Measurements from ENCODE around the gene C2CD5. TPM values are rescaled to one million over a fixed set of nuclear protein-coding genes. Genes with fewer than 3 reads are reported as not detected.

The C2CD5 gene
- total and polyA plus RNA-seq, 8 donors = 34.4 to 98.3 (median 75.6) TPM

- Histone ChIP-seq H3K27me3 (no peaks in the 10 kb centered on the region), H3K9me3 (peaks cover 0 to 4% of the 10 kb centered on the region in 2 donors), H3K4me1 (peaks cover 0 to 9% of the 10 kb centered on the region in 2 donors), H3K4me3 (no peak overlapping the region), H3K36me3 (peaks cover 0 to 38% of the 10 kb centered on the region in 2 donors), H3K27ac (no peak overlapping the region)
- no peak for DNase-seq
- no peak for TF ChIP-seq CTCF (IDR thresholded peaks at IDR 0.05)
- intact Hi-C loops (cut with DNase I) = no loop called here
- ATAC-seq = no peak
Observed at GRCh38 chr12:22532317-22532716, 12.0 kb downstream of the C2CD5 start.

- Histone ChIP-seq H3K4me1 (peaks cover 0 to 4% of the 10 kb centered on the region in 2 donors), H3K36me3 (peaks cover 0 to 50% of the 10 kb centered on the region in 2 donors), H3K9me3 (peaks cover 0 to 4% of the 10 kb centered on the region in 2 donors), H3K27me3 (no peaks in the 10 kb centered on the region), H3K27ac (no peak overlapping the region), H3K4me3 (no peak overlapping the region)
- intact Hi-C loops (cut with DNase I) = no loop called here
- DNase-seq (no peak), ATAC-seq (no peak)
- TF ChIP-seq CTCF (IDR thresholded peaks at IDR 0.05) = no peak
Observed at GRCh38 chr12:22531205-22531604, 13.1 kb downstream of the C2CD5 start.

GRCh38 chr12:22529281-22530060, 14.9 kb downstream of the C2CD5 start:
- Histone ChIP-seq H3K36me3 (peaks cover 0 to 56% of the 10 kb centered on the region in 2 donors), H3K4me1 (no peaks in the 10 kb centered on the region), H3K27ac (no peak overlapping the region), H3K9me3 (peaks cover 0 to 4% of the 10 kb centered on the region in 2 donors), H3K4me3 (no peak overlapping the region), H3K27me3 (no peaks in the 10 kb centered on the region)
- TF ChIP-seq CTCF (IDR thresholded peaks at IDR 0.05) = peak; percentile 33 to 48
- intact Hi-C loops (cut with DNase I) = no loop called here
- DNase-seq (no peak), ATAC-seq (peak; percentile 77)

GRCh38 chr12:22527999-22528398, 16.3 kb downstream of the C2CD5 start:
- Histone ChIP-seq H3K9me3 (peaks cover 0 to 4% of the 10 kb centered on the region in 2 donors), H3K4me1 (no peaks in the 10 kb centered on the region), H3K4me3 (no peak overlapping the region), H3K27ac (no peak overlapping the region), H3K36me3 (peaks cover 0 to 58% of the 10 kb centered on the region in 2 donors), H3K27me3 (no peaks in the 10 kb centered on the region)
- DNase-seq = no peak
- no peak for TF ChIP-seq CTCF (IDR thresholded peaks at IDR 0.05)
- intact Hi-C loops (cut with DNase I) = no loop called here
- no peak for ATAC-seq

GRCh38 chr12:22526836-22527235, 17.5 kb downstream of the C2CD5 start:
- Histone ChIP-seq H3K4me3 (no peak overlapping the region), H3K36me3 (peaks cover 0 to 58% of the 10 kb centered on the region in 2 donors), H3K4me1 (no peaks in the 10 kb centered on the region), H3K27me3 (no peaks in the 10 kb centered on the region), H3K27ac (no peak overlapping the region), H3K9me3 (peaks cover 0 to 4% of the 10 kb centered on the region in 2 donors)
- intact Hi-C loops (cut with DNase I) = no loop called here
- ATAC-seq (no peak), DNase-seq (no peak)
- TF ChIP-seq CTCF (IDR thresholded peaks at IDR 0.05) = no peak
